SK-N-MC (cell line): Measurements from ENCODE around the gene DNER.

ENCODE experiments used
- EZH2 ChIP-seq: fragments of 200-600 bp; sonication (generic); IDR thresholded peaks from one replicate; pipeline ENCODE4 v1.6.1; 2017; ENCODE audit warnings: antibody characterized with exemption
- POLR2AphosphoS5 ChIP-seq: IDR thresholded peaks from 2 replicates; pipeline ENCODE4 v1.6.1; 2012; ENCODE audit warnings: mild to moderate bottlenecking, low read depth, low read length, borderline replicate concordance

- no peak for TF ChIP-seq EZH2
- TF ChIP-seq POLR2AphosphoS5 = no peak
Observed at GRCh38 chr2:229405796-229406195, 308.6 kb downstream of the DNER start.
